Heart left ventricle (tissue), 16 donors: ENCODE data around the gene CDCA7. TPM values are rescaled to one million over a fixed set of nuclear protein-coding genes. Genes with fewer than 3 reads are reported as not detected.

Experiments used
- ATAC-seq, 4 donors: fragments of 200-7000 bp; cut with Tn5 transposase; one replicate each; pipeline ENCODE4 v1.9.1; 2020 to 2022; ENCODE audit warnings: moderate library complexity in 4 of 4, mild to moderate bottlenecking in 3 of 4, moderate number of reproducible peaks in 1 of 4
- DNase-seq, 5 donors: peaks; one replicate each; pipeline ENCODE4 v3.0.0-alpha.2; 2020
- H3K27ac ChIP-seq, 12 donors: fragments of 200-600 bp; sonication (generic) in 4 of 12; one replicate each; pipeline versions ENCODE4 v1.5.0 to v1.8.0; 2016 to 2022; ENCODE audit warnings: mild to moderate bottlenecking in 2 of 12
- H3K27me3 ChIP-seq, 9 donors: fragments of 200-600 bp; sonication (generic) in 2 of 9; one replicate each; pipeline versions ENCODE4 v1.5.1 to v1.8.0; 2016 to 2022; ENCODE audit warnings: mild to moderate bottlenecking in 3 of 9
- H3K36me3 ChIP-seq, 9 donors: fragments of 200-600 bp; sonication (generic) in 2 of 9; one replicate each; pipeline versions ENCODE4 v1.5.0 to v1.8.0; 2018 to 2022; ENCODE audit warnings: mild to moderate bottlenecking in 2 of 9
- H3K4me1 ChIP-seq, 12 donors: fragments of 200-600 bp; sonication (generic) in 4 of 12; one replicate each; pipeline versions ENCODE4 v1.5.0 to v1.8.0; 2016 to 2022; ENCODE audit warnings: mild to moderate bottlenecking in 3 of 12
- H3K4me3 ChIP-seq, 12 donors: fragments of 200-600 bp; sonication (generic) in 4 of 12; one replicate each; pipeline versions ENCODE4 v1.5.0 to v1.8.0; 2017 to 2022; ENCODE audit warnings: mild to moderate bottlenecking in 9 of 12, moderate library complexity in 4 of 12
- H3K9me3 ChIP-seq, 12 donors: fragments of 200-600 bp; sonication (generic) in 4 of 12; one replicate each; pipeline versions ENCODE4 v1.5.0 to v1.8.0; 2016 to 2022; ENCODE audit warnings: mild to moderate bottlenecking in 1 of 12
- CTCF ChIP-seq, 12 donors: fragments of 200-600 bp; sonication (generic) in 4 of 12; IDR thresholded peaks; one replicate each; pipeline versions ENCODE4 v1.5.0 to v1.8.0; 2018 to 2022; ENCODE audit warnings: antibody characterized with exemption in 12 of 12, mild to moderate bottlenecking in 5 of 12
- POLR2A ChIP-seq, 2 donors: fragments of 450-650 bp; IDR thresholded peaks; one replicate each; pipeline ENCODE4 v1.6.1; 2017; ENCODE audit warnings: antibody characterized with exemption in 2 of 2, mild to moderate bottlenecking in 2 of 2, moderate library complexity in 2 of 2
- WGBS, 4 donors: extraction: QIAGEN DNeasy Blood & Tissue Kit in 2 of 4; methylation state at CpG; one replicate each; pipeline versions ENCODE4 v1.1.5 to v1.1.7; 2013 to 2018; 5-methylcytosine and 5-hydroxymethylcytosine counted together
- intact Hi-C, 10 donors: fragments of 100-400 bp; cut with DNase I; formaldehyde crosslinking; loops; one replicate each; pipeline versions ENCODE4 v1.11.1 to v1.14.2; 2022
- polyA plus RNA-seq, 2 donors: library from polyadenylated mRNA; stranded (reverse); fragments of 200-250 nt; gene quantifications; one replicate each; pipeline ENCODE4 v1.2.3, GENCODE V29; 2013
- total RNA-seq, 9 donors: library from RNA; depleted of rRNA in 2 of 9; stranded (reverse); fragments of >200 nt in 2 of 9; fragmentation: NEBNext Ultra II Directional in 3 of 9; extraction: Animal tissue kit (Norgen Biotek cat#: 25700) in 3 of 9; gene quantifications; one replicate each; pipeline versions ENCODE4 v1.1.0 to v1.2.4, GENCODE V29; 2016 to 2023
- donor health status: ischemic (EF 13 %, LVEDD 7.1; RV severe dilation, severe dysfunction).
- donor health status: healthy with polysubstance abuse.
- donor health status: DM: no; HTN: yes; CAD: no.
- donor health status: DM: no; HTN: no; CAD: no.
- donor health status: ischemic (EF 25% LVEDD 6.9; RV normal size, moderate dysfunction).
- donor health status: ischemic (EF 25% LVEDD 5.7; RV mildly dilated, moderate dysfunction).
- donor health status: healthy.
- donor health status: DM: yes; HTN: yes; CAD: no.
- donor health status: ischemic (EF 35%, LVEDD 5.7; RV mildly dilated, moderate dysfunction).
- donor health status: nonischemic (EF 11% LVEDD 7.7; RV severe dilation, severe dysfunction).
- donor health status: DM: yes; HTN: yes; CAD: no.
- donor health status: PGD.
- donor health status: ischemic (EF 29% LVEDD 5.4; RV normal size, mild dysfunction).
- donor health status: nonischemic (EF 23%, LVEDD 6.1; RV moderate dilation, normal function).

Gene CDCA7
- total and polyA plus RNA-seq, 11 donors, result 0.12 to 3.7 (median 0.91) TPM

GRCh38 chr2:173390036-173390435 lies 35.4 kb downstream of the CDCA7 start:
- DNase-seq (no peak), ATAC-seq (no peak)
- no peak overlapping the region for H3K27ac ChIP-seq
- WGBS, 4 donors, result 88 to 97% (median 93%) methylated on average over 5 of the region's 5 CpGs
- H3K36me3 ChIP-seq, result no peaks in the 10 kb centered on the region
- no peaks in the 10 kb centered on the region for H3K9me3 ChIP-seq
- intact Hi-C loops, result no loop called here
- H3K4me1 ChIP-seq, result peaks cover 0 to 9% (median 0%) of the 10 kb centered on the region in 12 donors
- H3K27me3 ChIP-seq, result peaks cover 0 to 9% (median 0%) of the 10 kb centered on the region in 9 donors
- TF ChIP-seq CTCF (IDR thresholded peaks at IDR 0.05) (no peak), POLR2A (IDR thresholded peaks at IDR 0.05) (no peak)
- H3K4me3 ChIP-seq, result no peak overlapping the region

GRCh38 chr2:173392731-173393130 lies 38.1 kb downstream of the CDCA7 start:
- 69 to 75% (median 72%) methylated on average over 5 of the region's 5 CpGs for WGBS, 4 donors

GRCh38 chr2:173393186-173393585 lies 38.5 kb downstream of the CDCA7 start:
- ATAC-seq (no peak), DNase-seq (no peak)
- Histone ChIP-seq H3K36me3 (no peaks in the 10 kb centered on the region), H3K4me1 (peaks cover 0 to 9% (median 0%) of the 10 kb centered on the region in 12 donors), H3K27me3 (peaks cover 0 to 36% (median 1%) of the 10 kb centered on the region in 9 donors), H3K9me3 (no peaks in the 10 kb centered on the region), H3K4me3 (no peak overlapping the region), H3K27ac (no peak overlapping the region)
- WGBS, 4 donors, result 63 to 74% (median 65%) methylated on average over 1 of the region's 1 CpG
- intact Hi-C loops, result no loop called here
- no peak for TF ChIP-seq CTCF (IDR thresholded peaks at IDR 0.05)
- TF ChIP-seq POLR2A (IDR thresholded peaks at IDR 0.05), result no peak

More at GRCh38 chr2:173392731-173393130, 38.1 kb downstream of the CDCA7 start:
- Histone ChIP-seq H3K27ac (no peak overlapping the region), H3K9me3 (no peaks in the 10 kb centered on the region), H3K4me1 (peaks cover 0 to 9% (median 0%) of the 10 kb centered on the region in 12 donors), H3K27me3 (peaks cover 0 to 31% (median 0%) of the 10 kb centered on the region in 9 donors), H3K4me3 (no peak overlapping the region), H3K36me3 (no peaks in the 10 kb centered on the region)
- DNase-seq (no peak), ATAC-seq (no peak)
- TF ChIP-seq CTCF (IDR thresholded peaks at IDR 0.05) (no peak), POLR2A (IDR thresholded peaks at IDR 0.05) (no peak)
- intact Hi-C loops, result no loop called here

- 76 to 93% (median 86%) methylated on average over 1 of the region's 1 CpG for WGBS, 4 donors
- Histone ChIP-seq H3K4me3 (no peak overlapping the region), H3K27me3 (peaks cover 0 to 41% (median 5%) of the 10 kb centered on the region in 9 donors), H3K36me3 (no peaks in the 10 kb centered on the region), H3K9me3 (no peaks in the 10 kb centered on the region), H3K27ac (no peak overlapping the region), H3K4me1 (peaks cover 0 to 9% (median 0%) of the 10 kb centered on the region in 12 donors)
- ATAC-seq, result no peak
- TF ChIP-seq POLR2A (IDR thresholded peaks at IDR 0.05) (no peak), CTCF (IDR thresholded peaks at IDR 0.05) (no peak)
- no peak for DNase-seq
- intact Hi-C loops, result no loop called here
Observed at GRCh38 chr2:173393636-173394035, 39.0 kb downstream of the CDCA7 start.
